HG02610 (cell line): ENCODE data around the gene BTAF1.

Experiments
- ATAC-seq: cut with Tn5 transposase; IDR thresholded peaks from one replicate; pipeline ENCODE4 v1.9.1; 2021; ENCODE audit warnings: mild to moderate bottlenecking, moderate library complexity; ENCODE audit not compliant: unreplicated experiment

Gene BTAF1

DNA sequence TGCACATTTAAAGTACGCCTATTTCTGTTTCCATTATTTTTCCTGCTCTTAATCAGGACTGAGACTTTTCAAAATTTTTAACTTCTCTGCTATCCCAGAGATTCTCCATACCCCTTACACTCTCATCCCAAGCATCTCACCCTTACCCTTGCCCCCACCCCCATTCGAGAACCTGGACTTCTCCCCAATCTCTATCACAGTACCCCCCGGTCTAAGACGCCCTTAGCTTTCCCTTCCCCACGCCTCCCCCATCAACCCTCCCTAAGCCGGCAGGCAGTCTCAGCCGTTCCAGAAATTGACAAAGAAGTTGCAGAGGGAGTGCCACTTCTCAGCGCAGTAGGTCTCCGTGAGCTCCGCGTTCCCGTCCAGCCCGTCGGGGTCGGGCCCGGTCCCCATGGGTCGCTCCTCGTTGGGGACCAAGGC lies 15.6 kb upstream of the BTAF1 start:
- no peak for ATAC-seq

DNA sequence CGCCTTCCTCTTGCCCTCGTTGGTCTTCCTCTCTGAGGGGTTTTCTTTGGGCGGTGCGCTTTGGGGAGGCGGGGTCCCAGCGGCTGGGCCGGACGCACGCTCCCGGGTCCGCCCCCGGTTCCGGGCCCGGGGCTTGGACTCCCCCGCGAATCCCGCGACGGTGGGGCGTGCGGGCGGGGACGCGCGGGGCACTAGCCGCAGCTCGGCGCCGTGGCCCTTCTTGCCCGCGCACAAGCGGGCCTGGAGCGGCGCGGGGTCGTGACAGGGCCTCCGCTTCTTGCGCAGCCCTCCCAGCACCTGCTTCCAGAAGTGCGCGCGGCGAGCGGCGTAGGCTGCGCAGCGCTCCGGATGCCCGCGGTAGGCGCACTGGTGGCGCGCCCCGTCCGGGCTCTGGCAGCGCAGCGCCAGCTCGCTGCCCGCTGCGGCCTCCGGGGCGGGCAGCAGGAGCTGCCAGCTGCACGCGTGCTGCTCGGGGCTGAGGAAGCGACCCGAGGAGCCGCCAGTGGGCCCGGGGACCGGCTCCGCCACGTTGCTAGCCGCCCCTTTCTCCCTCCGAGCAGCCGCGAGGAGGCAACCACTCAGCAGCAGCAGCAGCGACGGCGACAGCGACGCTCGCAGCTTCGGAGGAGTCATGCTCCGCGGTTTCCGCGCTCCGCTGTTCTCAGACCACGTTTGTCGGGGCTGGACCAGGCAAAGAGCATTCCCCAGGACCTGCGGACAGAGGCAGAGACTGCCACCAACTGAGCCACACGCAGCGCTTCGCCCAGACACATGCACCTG lies 15.0 kb upstream of the BTAF1 start:
- peak; percentile 86 for ATAC-seq

DNA sequence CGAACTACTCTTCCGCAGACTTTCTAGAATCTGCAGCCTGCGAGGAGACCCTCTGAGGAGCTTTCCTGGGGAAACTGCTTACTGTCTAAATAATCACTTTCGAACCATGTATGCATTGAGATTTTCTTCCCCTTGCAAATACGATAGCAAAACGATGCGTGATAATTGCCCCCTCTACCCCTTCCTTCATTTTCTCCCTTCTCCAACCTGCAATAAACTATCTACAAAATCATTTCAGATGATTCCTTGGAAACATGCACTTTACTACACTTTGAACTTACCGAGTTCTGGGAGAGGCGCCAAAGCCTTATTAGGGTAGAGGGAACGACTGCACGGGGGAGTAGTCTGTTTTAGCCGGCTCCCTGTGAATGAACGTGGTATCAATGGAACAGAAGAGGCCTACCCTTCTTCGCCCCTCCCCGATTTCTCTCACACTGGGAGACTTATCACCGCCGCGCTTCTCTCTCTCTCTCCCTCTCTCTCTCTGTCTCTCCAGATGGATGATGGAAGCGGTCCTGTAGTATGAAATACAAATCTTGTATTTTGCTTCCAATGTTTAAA lies 14.4 kb upstream of the BTAF1 start, which contains the start of gene FGFBP3:
Gene FGFBP3 (minus strand): TSS at position 370 of the 561 bp plus-strand sequence. CDS start 517 bp downstream, outside the sequence.
- no peak for ATAC-seq

DNA sequence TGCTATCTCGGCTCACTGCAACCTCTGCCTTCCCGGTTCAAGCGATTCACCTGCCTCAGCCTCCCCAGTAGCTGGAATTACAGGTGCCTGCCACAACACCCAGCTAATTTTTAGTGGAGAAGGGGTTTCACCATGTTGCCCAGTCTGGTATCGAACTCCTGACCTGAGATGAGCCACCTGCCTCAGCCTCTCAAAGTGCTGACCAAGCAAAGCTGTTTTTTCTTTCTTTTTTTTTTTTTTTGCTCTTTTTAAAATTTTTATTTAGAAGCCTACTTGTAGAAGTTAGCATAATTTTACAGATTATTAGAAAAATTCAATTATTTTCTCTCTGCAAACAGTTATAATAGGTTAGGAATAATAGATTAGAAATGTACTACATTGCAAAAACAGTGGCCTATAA lies 13.1 kb upstream of the BTAF1 start:
- no peak for ATAC-seq

GRCh38 chr10:91919651-91920050 lies 3.9 kb upstream of the BTAF1 start:
- no peak for ATAC-seq

DNA sequence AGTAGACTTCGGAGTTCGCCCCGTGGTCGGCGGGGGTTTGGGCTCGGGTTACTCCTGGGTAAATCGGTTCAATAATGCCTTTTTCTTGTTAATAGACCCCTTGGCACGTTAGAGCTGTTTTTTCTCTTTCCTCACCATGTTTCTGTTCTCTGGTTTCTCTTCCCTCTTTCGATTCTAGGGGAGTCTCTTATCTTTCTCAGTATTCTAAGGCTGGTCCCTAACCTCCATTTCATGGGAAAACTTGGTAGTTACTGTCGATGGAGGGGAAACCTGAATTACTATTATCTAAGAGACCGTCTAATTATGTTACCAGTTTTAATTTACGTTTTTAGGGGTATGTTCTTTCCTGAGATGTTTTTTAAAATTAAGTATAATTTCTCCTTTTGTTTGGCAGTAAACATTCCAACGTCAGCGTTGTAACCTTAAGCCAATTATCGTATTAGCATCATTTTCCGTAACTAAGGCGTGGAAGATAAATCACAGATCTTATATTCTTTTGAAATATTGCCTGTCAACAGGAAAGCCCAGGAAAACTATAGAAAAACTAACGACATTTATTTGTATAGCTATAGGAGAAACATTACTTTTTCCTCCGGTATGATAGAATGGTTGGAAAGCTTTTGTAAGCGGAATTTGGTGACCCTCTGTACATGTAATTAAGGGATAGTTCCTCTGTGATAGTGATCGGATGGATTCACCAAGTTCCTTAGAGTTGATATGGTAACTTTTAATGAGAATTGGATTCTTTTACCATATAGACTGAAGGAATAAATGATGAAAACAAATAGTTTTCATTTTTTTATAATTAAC lies 847 bp downstream of the BTAF1 start:
- peak; percentile 10 for ATAC-seq

- no peak for ATAC-seq
These were observed 1.4 kb downstream of the BTAF1 start for GRCh38 chr10:91925022-91925320.

DNA sequence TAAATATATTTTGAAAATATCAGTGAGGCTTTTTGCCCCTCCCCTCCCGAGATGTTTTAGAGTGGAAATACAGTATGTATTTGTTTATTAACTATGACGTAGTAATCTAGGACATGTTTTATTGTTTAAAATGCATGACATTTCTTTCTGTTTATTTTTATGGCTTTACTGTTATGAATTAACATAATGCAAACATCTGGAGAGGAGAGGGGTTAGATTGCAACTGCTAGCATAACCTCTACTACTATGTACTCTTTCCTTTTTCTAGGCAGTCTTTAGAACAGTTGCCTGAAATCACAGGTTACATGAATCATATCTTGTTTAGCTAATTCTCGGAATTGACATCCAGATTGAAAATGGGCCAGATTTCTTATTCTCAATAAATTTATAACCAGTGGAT lies 7.4 kb downstream of the BTAF1 start:
- ATAC-seq: no peak

DNA sequence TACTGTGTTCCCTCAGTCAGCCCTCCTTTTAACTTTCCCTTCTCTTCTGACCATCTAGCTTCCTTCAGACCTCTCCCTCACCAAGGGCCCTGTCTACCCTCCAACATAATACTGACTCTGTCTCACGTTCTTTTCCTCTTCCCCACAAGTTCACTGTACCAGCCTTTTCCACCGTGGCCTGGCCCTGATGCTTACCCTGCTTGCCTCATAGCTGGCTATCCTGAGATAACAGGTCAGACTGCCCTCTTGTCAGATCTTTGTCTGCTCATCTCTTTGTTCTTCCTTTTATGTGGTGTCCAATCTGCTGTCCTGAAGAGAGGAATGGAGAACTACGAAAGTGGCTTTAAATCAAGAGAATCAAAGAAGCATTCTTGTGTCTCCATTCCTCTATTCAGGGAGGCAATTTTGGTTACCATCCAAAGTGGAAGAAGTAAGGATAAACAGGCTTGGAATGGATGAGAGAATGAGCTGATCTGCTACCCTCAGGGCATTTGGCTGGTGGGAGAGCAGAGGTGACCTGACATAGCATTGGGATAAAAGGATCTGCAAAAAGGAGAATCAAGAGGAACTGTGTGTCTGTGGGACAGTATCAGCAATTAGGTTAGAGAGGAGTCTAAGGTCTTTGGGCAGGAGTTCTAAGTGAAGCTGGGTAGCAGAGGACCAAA lies 8.1 kb downstream of the BTAF1 start:
- no peak for ATAC-seq

GRCh38 chr10:91932737-91933136 lies 9.2 kb downstream of the BTAF1 start:
- no peak for ATAC-seq

GRCh38 chr10:91935886-91936285 lies 12.3 kb downstream of the BTAF1 start:
- ATAC-seq: no peak

DNA sequence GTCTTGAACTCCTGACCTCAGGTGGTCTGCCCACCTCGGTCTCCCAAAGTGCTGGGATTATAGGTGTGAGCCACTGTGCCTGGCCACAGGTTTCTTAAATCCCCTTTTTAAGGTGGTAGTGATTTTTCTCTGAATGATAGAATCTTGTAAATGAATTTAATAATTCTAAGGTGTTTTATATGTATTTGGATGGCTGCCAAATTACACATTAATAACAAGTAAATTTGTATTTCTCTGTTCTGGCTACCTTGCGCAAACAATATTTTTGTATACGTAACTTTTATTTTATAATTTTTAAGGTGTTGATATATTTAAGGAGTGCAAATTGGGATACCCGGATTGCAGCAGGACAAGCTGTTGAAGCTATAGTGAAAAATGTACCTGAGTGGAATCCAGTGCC lies 16.1 kb downstream of the BTAF1 start:
- ATAC-seq: no peak

DNA sequence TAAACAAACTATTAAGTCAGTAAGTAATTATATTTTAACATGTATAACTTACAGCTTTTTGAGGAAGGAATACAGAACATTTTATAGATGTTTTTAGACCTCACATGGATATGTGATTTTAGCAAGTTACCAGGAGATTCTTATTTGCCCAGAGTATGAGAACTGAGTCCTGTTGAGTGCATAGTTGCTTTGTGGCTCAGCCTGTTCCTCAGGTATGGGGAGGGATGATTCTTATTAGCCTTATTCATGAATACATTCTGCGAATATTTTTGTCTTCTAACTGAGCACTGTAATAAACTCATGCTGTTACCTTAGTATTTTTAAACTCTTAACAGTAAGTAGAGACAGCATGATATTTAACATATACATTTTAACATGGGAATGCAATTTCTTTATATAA lies 17.9 kb downstream of the BTAF1 start:
- no peak for ATAC-seq

DNA sequence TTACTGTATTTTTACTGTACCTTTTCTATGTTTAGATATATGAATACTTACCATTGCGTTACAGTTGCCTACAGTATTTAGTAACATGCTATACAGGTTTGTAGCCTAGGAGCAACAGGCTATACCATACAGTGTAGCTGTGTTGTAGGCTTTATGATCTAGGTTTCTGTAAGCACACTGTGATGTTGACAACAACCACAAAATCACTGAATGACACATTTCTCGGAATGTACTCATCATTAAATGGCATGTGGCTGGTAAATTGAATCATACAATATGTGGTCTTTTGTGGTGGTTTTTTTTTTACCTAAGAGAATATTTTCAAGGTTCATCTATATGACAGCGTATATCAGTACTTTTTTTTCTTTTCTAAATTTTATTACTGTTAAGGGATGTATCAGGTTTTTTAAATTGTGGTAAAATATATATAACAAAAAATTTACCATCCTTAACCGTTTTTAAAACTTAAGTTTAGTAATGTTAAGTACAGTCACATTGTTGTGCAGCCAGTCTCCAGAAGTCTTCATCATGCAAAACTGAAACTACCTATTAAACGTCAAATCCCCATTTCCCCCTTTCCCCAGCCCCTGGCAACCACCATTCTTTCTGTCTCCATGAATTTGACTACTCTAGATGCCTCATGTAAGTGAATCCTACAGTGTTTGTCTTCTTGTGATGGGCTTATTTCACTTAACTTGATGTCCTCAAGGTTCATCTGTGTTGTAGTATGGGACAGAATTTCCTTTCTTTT lies 21.5 kb downstream of the BTAF1 start:
- peak; percentile 94 for ATAC-seq

DNA sequence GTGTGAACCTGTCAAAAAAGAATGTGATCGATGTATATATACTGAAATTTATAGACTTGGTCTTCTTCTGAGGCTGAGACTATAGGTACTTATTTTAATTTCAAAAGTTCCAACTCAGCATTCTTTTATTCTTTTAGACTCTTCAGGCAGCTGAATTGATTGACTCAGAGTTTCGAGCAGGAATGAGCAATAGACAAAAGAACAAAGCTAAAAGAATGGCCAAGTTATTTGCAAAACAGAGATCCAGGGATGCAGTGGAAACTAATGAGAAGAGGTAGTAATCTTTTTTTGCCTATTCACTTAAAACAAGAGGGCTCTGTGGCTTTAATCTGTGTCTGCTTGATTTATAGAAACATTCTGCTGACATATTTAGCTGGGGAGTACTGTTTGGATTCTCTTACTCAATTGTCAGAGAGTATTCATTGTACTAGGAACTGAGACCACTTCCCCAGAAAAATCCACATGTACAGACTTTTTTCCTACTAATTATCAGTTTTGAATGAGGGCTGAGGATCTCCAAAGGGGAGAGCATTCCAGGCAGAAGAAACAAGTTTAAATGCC lies 30.1 kb downstream of the BTAF1 start:
- ATAC-seq: no peak

DNA sequence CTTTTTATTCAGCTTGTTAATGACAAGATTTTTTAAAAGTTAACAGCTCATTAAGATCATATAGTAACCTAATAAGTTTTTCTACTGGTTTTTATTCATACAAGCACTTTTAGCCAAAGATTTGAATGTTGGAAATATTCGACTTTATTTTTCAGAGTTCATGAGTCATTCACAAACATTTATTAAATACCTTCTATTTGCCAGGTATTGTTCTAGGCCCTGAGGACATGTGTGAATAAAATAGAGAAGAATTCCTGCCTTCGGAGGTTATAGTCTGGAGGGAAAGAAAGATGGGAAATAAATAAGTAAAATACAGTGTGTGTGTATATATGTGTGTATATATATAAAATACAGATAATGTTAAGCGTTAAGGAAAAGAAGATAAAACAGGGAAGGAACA lies 31.5 kb downstream of the BTAF1 start:
- no peak for ATAC-seq

- ATAC-seq: no peak
These were observed 33.5 kb downstream of the BTAF1 start for GRCh38 chr10:91957091-91957490.

DNA sequence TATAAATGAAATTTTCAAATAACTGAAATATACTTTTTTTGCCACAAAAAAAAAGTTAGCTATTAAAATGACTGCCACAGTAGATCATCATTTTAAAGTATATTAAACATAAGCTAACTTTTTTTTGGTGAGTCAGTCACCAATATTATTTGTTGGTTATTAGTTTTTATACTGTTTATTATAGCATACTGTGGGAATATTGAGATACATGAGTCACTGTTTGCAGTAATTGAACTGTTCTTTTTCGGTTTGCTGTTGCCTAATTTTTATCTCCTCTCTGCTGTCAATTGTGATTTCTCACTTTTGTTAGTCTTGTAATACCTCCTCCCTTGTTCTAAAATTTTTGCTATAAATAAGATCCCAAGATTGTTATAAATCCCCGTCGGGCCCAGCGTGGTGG lies 45.7 kb downstream of the BTAF1 start:
- no peak for ATAC-seq

DNA sequence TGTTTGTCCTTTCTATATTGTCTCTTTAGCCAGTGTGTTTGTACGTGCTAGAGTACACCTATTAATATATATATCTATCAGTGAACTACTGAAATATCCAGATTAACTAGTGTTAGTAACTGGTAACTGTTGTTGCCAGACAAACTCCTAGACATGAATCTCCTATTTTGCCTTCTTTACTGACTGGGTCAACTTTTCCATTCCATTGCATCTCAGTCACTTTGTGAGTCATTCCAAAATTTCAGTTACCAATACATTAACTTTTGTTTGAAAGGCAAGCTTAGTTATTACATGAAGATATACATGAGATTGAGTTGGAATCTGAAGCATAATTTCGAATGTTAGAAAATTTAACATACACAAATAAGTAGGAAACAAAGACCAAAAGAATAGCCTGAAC lies 51.4 kb downstream of the BTAF1 start:
- ATAC-seq: peak; percentile 51

- no peak for ATAC-seq
These were observed 51.9 kb downstream of the BTAF1 start for GRCh38 chr10:91975438-91975837.
